Uterus (tissue), 2 donors: Measurements from ENCODE around the gene AIG1.

ENCODE experiments used
- CTCF ChIP-seq, 4 experiments: fragments of 200-600 bp in 2 of 4; fragments of 450-650 bp in 2 of 4; sonication (generic) in 2 of 4; IDR thresholded peaks; one replicate each; pipeline ENCODE4 v1.5.1; 2016 to 2019; ENCODE audit warnings: antibody characterized with exemption in 4 of 4, mild to moderate bottlenecking in 2 of 4, moderate library complexity in 1 of 4
- POLR2A ChIP-seq, 2 donors: fragments of 450-650 bp; IDR thresholded peaks; one replicate each; pipeline ENCODE4 v1.6.1; 2016; ENCODE audit warnings: antibody characterized with exemption in 2 of 2, mild to moderate bottlenecking in 1 of 2, moderate library complexity in 1 of 2

GRCh38 chr6:143179901-143180612 is 119.4 kb downstream of the AIG1 start:
- TF ChIP-seq CTCF (IDR thresholded peaks at IDR 0.05) (no peak), POLR2A (IDR thresholded peaks at IDR 0.05) (no peak)
